H1 (cell line): ENCODE results near the gene TAS2R7. TPM values are rescaled to one million over a fixed set of nuclear protein-coding genes. Genes with fewer than 3 reads are reported as not detected.

Source experiments
- CTCF ChIA-PET: fragments of 300-600 bp; sonication (Branson Sonifier 250); formaldehyde crosslinking; loops from one replicate; lab custom pipeline; 2021; ENCODE audit not compliant: partially characterized antibody; lab: Charles Lee
- POLR2A ChIA-PET: fragments of 300-600 bp; sonication (Branson Sonifier 250); formaldehyde crosslinking; loops from one replicate; lab custom pipeline; 2021; ENCODE audit warnings: inconsistent platforms; ENCODE audit not compliant: partially characterized antibody; lab: Charles Lee
- DNase-seq, 2 experiments: peaks; one replicate each; pipeline versions ENCODE4 v3.0.0 to v3.0.0-alpha.2; 2010 to 2022; ENCODE audit warnings: low spot score in 2 of 2, low read depth in 1 of 2, mixed read lengths in 1 of 2
- FAIRE-seq: peaks from 2 replicates; lab custom pipeline; 2011; peaks lifted over from hg19 to GRCh38; lab: Jason Lieb, UNC
- H2AFZ ChIP-seq: 2 replicates; pipeline ENCODE4 v1.8.1; 2012; ENCODE audit warnings: low read length, inconsistent platforms
- H2AK5ac ChIP-seq: 2 replicates; pipeline ENCODE4 v1.6.1; 2013; ENCODE audit warnings: low read depth, low read length
- H2BK120ac ChIP-seq: replicated peaks from 2 replicates; pipeline ENCODE3; 2013; ENCODE audit warnings: low read depth, low read length, inconsistent platforms
- H2BK12ac ChIP-seq: 2 replicates; pipeline ENCODE4 v1.6.1; 2013; ENCODE audit warnings: low read depth, low read length
- H2BK15ac ChIP-seq: 2 replicates; pipeline ENCODE4 v1.6.1; 2013; ENCODE audit warnings: low read length
- H2BK20ac ChIP-seq: 2 replicates; pipeline ENCODE4 v1.6.1; 2013; ENCODE audit warnings: low read length
- H2BK5ac ChIP-seq: 2 replicates; pipeline ENCODE4 v1.6.1; 2013; ENCODE audit warnings: low read depth, low read length
- H3K14ac ChIP-seq: 2 replicates; pipeline ENCODE4 v1.6.1; 2013; ENCODE audit warnings: inconsistent platforms; ENCODE audit not compliant: insufficient read length
- H3K18ac ChIP-seq: 2 replicates; pipeline ENCODE4 v1.6.1; 2013; ENCODE audit warnings: low read length; ENCODE audit errors: extremely low read depth
- H3K23ac ChIP-seq: 2 replicates; pipeline ENCODE4 v1.6.1; 2013; ENCODE audit warnings: inconsistent platforms; ENCODE audit not compliant: insufficient read length
- H3K23me2 ChIP-seq: 2 replicates; pipeline ENCODE4 v1.6.1; 2013; ENCODE audit warnings: low read depth, low read length
- H3K27ac ChIP-seq: 2 replicates; pipeline ENCODE4 v1.6.1; 2011; ENCODE audit warnings: low read depth, low read length, inconsistent platforms
- H3K27me3 ChIP-seq, 4 experiments: replicated peaks in 1 of 4; 1 replicate in 1 of 4; 2 replicates in 3 of 4; pipeline versions ENCODE4 v1.6.1 to v1.8.1; 2011 to 2013; ENCODE audit warnings: low read length in 3 of 4, mild to moderate bottlenecking in 3 of 4, inconsistent platforms in 2 of 4, mixed read lengths in 2 of 4, moderate library complexity in 1 of 4; ENCODE audit not compliant: control insufficient read depth in 3 of 4, insufficient read depth in 3 of 4; ENCODE audit errors: extremely low read depth in 1 of 4
- H3K36me3 ChIP-seq, 4 experiments: 2 replicates each; pipeline versions ENCODE4 v1.6.1 to v1.8.1; 2011 to 2013; ENCODE audit warnings: mild to moderate bottlenecking in 4 of 4, low read length in 3 of 4, moderate library complexity in 2 of 4, control low read depth in 1 of 4, inconsistent platforms in 1 of 4; ENCODE audit not compliant: insufficient read depth in 4 of 4, control insufficient read depth in 2 of 4
- H3K4ac ChIP-seq: replicated peaks from 2 replicates; pipeline ENCODE3; 2013; ENCODE audit warnings: low read length, low read depth, mixed read lengths, inconsistent platforms; ENCODE audit not compliant: insufficient read length
- H3K4me1 ChIP-seq, 4 experiments: replicated peaks in 1 of 4; 1 replicate in 1 of 4; 2 replicates in 3 of 4; pipeline versions ENCODE4 v1.6.1 to v1.8.1; 2011 to 2013; ENCODE audit warnings: low read length in 3 of 4, inconsistent platforms in 2 of 4, mixed read lengths in 1 of 4; ENCODE audit not compliant: insufficient read depth in 4 of 4, control insufficient read depth in 3 of 4
- H3K4me2 ChIP-seq, 2 experiments: 2 replicates each; pipeline versions ENCODE4 v1.6.1 to v1.8.1; 2011 to 2013; ENCODE audit warnings: low read depth in 2 of 2, low read length in 2 of 2, control low read depth in 1 of 2, inconsistent platforms in 1 of 2, mild to moderate bottlenecking in 1 of 2; ENCODE audit not compliant: insufficient read depth in 1 of 2
- H3K4me3 ChIP-seq, 4 experiments: fragments of 200-600, 300-600 bp in 1 of 4; sonication (generic), shearing (Covaris generic), sonication (Bioruptor Twin) in 1 of 4; 2 replicates each; pipeline versions ENCODE4 v1.5.1 to v1.8.1; 2011 to 2016; ENCODE audit warnings: low read length in 4 of 4, low read depth in 3 of 4, control low read depth in 2 of 4, inconsistent platforms in 2 of 4, mild to moderate bottlenecking in 2 of 4, mixed read lengths in 1 of 4, moderate library complexity in 1 of 4; ENCODE audit not compliant: insufficient read depth in 2 of 4; ENCODE audit errors: extremely low read depth in 1 of 4
- H3K56ac ChIP-seq: replicated peaks from 2 replicates; pipeline ENCODE3; 2013; ENCODE audit warnings: low read depth, mild to moderate bottlenecking, mixed read lengths, low read length, inconsistent platforms; ENCODE audit not compliant: insufficient read length
- H3K79me1 ChIP-seq: 2 replicates; pipeline ENCODE4 v1.6.1; 2013; ENCODE audit warnings: low read depth, low read length, control low read depth
- H3K79me2 ChIP-seq, 2 experiments: 2 replicates each; pipeline versions ENCODE4 v1.6.1 to v1.8.1; 2012 to 2013; ENCODE audit warnings: low read length in 2 of 2, mild to moderate bottlenecking in 2 of 2, inconsistent platforms in 1 of 2; ENCODE audit not compliant: insufficient read depth in 2 of 2, control insufficient read depth in 1 of 2
- H3K9ac ChIP-seq, 4 experiments: replicated peaks in 1 of 4; 1 replicate in 1 of 4; 2 replicates in 3 of 4; pipeline versions ENCODE4 v1.6.1 to v1.8.1; 2011 to 2013; ENCODE audit warnings: low read depth in 3 of 4, low read length in 3 of 4, control low read depth in 2 of 4, mild to moderate bottlenecking in 2 of 4, moderate library complexity in 2 of 4, inconsistent platforms in 1 of 4; ENCODE audit errors: extremely low read depth in 1 of 4
- H3K9me3 ChIP-seq, 2 experiments: 2 replicates each; pipeline versions ENCODE4 v1.6.1 to v1.8.1; 2012 to 2013; ENCODE audit warnings: mild to moderate bottlenecking in 2 of 2, moderate library complexity in 2 of 2, control low read depth in 1 of 2, inconsistent platforms in 1 of 2, low read depth in 1 of 2, low read length in 1 of 2, mixed read lengths in 1 of 2; ENCODE audit not compliant: insufficient read depth in 2 of 2
- H4K20me1 ChIP-seq, 2 experiments: replicated peaks in 1 of 2; 2 replicates each; pipeline versions ENCODE3 to v1.8.1; 2011 to 2013; ENCODE audit warnings: inconsistent platforms in 2 of 2, low read length in 2 of 2, mild to moderate bottlenecking in 1 of 2; ENCODE audit not compliant: insufficient read depth in 2 of 2, control insufficient read depth in 1 of 2
- H4K5ac ChIP-seq: 2 replicates; pipeline ENCODE4 v1.6.1; 2013; ENCODE audit warnings: low read length, low read depth, mixed read lengths, inconsistent platforms; ENCODE audit not compliant: insufficient read length
- H4K8ac ChIP-seq: 2 replicates; pipeline ENCODE4 v1.8.0; 2013; ENCODE audit warnings: mild to moderate bottlenecking, moderate library complexity, low read length, inconsistent platforms; ENCODE audit not compliant: insufficient read depth; ENCODE audit errors: extremely low read depth
- H4K91ac ChIP-seq: replicated peaks from 2 replicates; pipeline ENCODE3; 2013; ENCODE audit warnings: low read length, mixed read lengths, inconsistent platforms; ENCODE audit not compliant: insufficient read length
- CTBP2 ChIP-seq: IDR thresholded peaks from 2 replicates; pipeline ENCODE4 v1.7.0; 2011; ENCODE audit warnings: borderline replicate concordance, mild to moderate bottlenecking, moderate library complexity, mixed read lengths, low read length; ENCODE audit not compliant: insufficient read depth, insufficient read length
- NRF1 ChIP-seq: IDR thresholded peaks from 2 replicates; pipeline ENCODE4 v1.6.1; 2011; ENCODE audit warnings: mild to moderate bottlenecking, low read depth, low read length, improper control_type of control experiment
- RBBP5 ChIP-seq: IDR thresholded peaks from 2 replicates; pipeline ENCODE4 v1.7.1; 2012; ENCODE audit warnings: low read depth, mild to moderate bottlenecking, inconsistent platforms, low read length, moderate library complexity, borderline replicate concordance
- TAF1 ChIP-seq: IDR thresholded peaks from 2 replicates; pipeline ENCODE4 v1.6.1; 2011; ENCODE audit warnings: mild to moderate bottlenecking, low read depth, low read length
- WGBS, 2 experiments: shearing (Covaris generic) in 1 of 2; methylation state at CpG; one replicate each; pipeline versions ENCODE4 v1.1.6 to v1.1.7; 2013 to 2015; ENCODE audit warnings: low lambda C conversion rate in 2 of 2, mixed read lengths in 2 of 2, inconsistent platforms in 1 of 2, low coverage in 1 of 2, missing lambda C conversion rate in 1 of 2; ENCODE audit not compliant: insufficient replicate concordance in 2 of 2, insufficient coverage in 1 of 2, insufficient read length in 1 of 2; ENCODE audit errors: extremely low coverage in 1 of 2, missing lambda C conversion rate in 1 of 2; 5-methylcytosine and 5-hydroxymethylcytosine counted together
- polyA plus RNA-seq, 7 experiments: library from polyadenylated mRNA; depleted of rRNA in 3 of 7; stranded (reverse) in 5 of 7; unstranded in 2 of 7; fragments of >200 nt in 5 of 7; fragments of 200-250 nt in 2 of 7; gene quantifications; 1 replicate in 5 of 7; 2 replicates in 1 of 7; 4 replicates in 1 of 7; pipeline versions ENCODE4 v1.2.1 to v1.2.3, GENCODE V29; 2011 to 2013; ENCODE audit warnings: missing spikeins in 2 of 7, mixed read lengths in 2 of 7
- small RNA-seq: library from polyadenylated mRNA; stranded (forward); fragments of <200 nt; extraction: miRNeasy Mini kit (QIAGEN cat#:217004); gene quantifications from one replicate; pipeline ENCODE3, GENCODE V24; 2013; ENCODE audit not compliant: insufficient read depth
- total RNA-seq: library from RNA; stranded (reverse); fragmentation: NEBNext Ultra II Directional; extraction: Animal tissue kit (Norgen Biotek cat#: 25700); gene quantifications from 2 replicates; pipeline ENCODE4 v1.2.1, GENCODE V29; 2021

Gene TAS2R7
- total and polyA plus RNA-seq, 2 of the 8 experiments (the other 6 are each of a cell fraction or from before 2014, with no cell fraction given): not detected

DNA sequence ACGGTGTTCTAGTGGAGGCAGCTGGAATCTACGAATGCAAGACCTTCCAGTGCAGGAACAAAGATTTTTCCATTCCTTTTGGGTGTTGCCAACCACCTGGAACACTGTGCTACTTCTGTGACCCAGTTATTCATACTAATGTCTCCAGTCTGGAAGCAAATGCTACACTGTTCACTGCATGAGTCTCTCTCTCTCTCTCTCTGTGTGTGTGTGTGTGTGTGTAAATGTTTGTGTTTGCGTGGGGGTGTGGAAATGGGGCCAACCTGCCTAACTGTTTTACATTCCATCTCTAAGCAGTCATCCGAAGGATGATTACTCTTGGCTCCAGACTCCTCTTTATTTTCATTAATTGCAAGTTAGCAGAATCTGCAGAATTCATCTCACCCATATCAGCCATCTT lies 49.4 kb downstream of the TAS2R7 start:
- no peak overlapping the region for H3K4me3 ChIP-seq
- no peak overlapping the region for H2AK5ac ChIP-seq
- H3K79me1 ChIP-seq: no peaks in the 10 kb centered on the region
- FAIRE-seq (no peak), DNase-seq (no peak)
- H2BK120ac ChIP-seq: no peak overlapping the region
- ChIA-PET CTCF (no interaction called here), POLR2A (no interaction called here)
- H4K5ac ChIP-seq: no peak overlapping the region
- no peak overlapping the region for H3K4me2 ChIP-seq
- H2BK5ac ChIP-seq: no peak overlapping the region
- H3K9ac ChIP-seq: no peak overlapping the region
- no peak overlapping the region for H4K8ac ChIP-seq
- no peaks in the 10 kb centered on the region for H3K79me2 ChIP-seq
- H2BK12ac ChIP-seq: no peak overlapping the region
- no peaks in the 10 kb centered on the region; the same call in 1 of the 2 replicates for H3K23me2 ChIP-seq
- H4K91ac ChIP-seq: no peak overlapping the region
- no peaks in the 10 kb centered on the region for H3K36me3 ChIP-seq
- no peak overlapping the region for H2AFZ ChIP-seq
- H3K14ac ChIP-seq: no peak overlapping the region
- no peak overlapping the region for H2BK20ac ChIP-seq
- H3K18ac ChIP-seq: no peak overlapping the region
- TF ChIP-seq NRF1 (no peak), TAF1 (no peak), CTBP2 (no peak), RBBP5 (no peak)
- H3K4ac ChIP-seq: no peak overlapping the region
- peaks cover 0 to 4% (median 0%) of the 10 kb centered on the region in 4 experiments; a peak in 1 of 7 replicates for H3K4me1 ChIP-seq
- H3K56ac ChIP-seq: no peak overlapping the region
- H3K27me3 ChIP-seq: no peaks in the 10 kb centered on the region
- peaks cover 14 to 16% of the 10 kb centered on the region in 2 experiments for H3K9me3 ChIP-seq
- no peak overlapping the region for H2BK15ac ChIP-seq
- 91% methylated on average over 4 of the region's 4 CpGs; no CpG with 5 or more reads in 1 of the 2 experiments for WGBS, 2 experiments
- H3K27ac ChIP-seq: no peak overlapping the region
- H4K20me1 ChIP-seq: no peaks in the 10 kb centered on the region
- no peak overlapping the region for H3K23ac ChIP-seq

Small RNAs within 50 kb of the gene (small RNA-seq; reads per million reads assigned to genes)
- gene PRR4: not detected

Other genes with a start within 250 kb of the TAS2R7 start
- 51.9 and 53.7 TPM in 2 replicates for gene MAGOHB, start 189.0 kb downstream of the TAS2R7 start, total RNA-seq
- gene MAGOHB, start 189.0 kb downstream of the TAS2R7 start, polyA plus RNA-seq (2011; rRNA removed): 6.6 and 21.5 TPM in 2 replicates
- gene STYK1, start 128.6 kb downstream of the TAS2R7 start, total RNA-seq: 1.1 and 1.6 TPM in 2 replicates
- gene STYK1, start 128.6 kb downstream of the TAS2R7 start, polyA plus RNA-seq (2011; rRNA removed): 0.38 and 0.61 TPM in 2 replicates
- gene YBX3, start 79.3 kb downstream of the TAS2R7 start, total RNA-seq: 480 and 495 TPM in 2 replicates
- gene YBX3, start 79.3 kb downstream of the TAS2R7 start, polyA plus RNA-seq (2011; rRNA removed): 83.1 and 155 TPM in 2 replicates
- gene TAS2R8, start 4.7 kb upstream of the TAS2R7 start, total RNA-seq: not detected in 2 replicates
- not detected in 2 replicates for gene TAS2R8, start 4.7 kb upstream of the TAS2R7 start, polyA plus RNA-seq (2011; rRNA removed)
- not detected in 2 replicates for gene TAS2R9, start 7.5 kb upstream of the TAS2R7 start, total RNA-seq
- not detected in 2 replicates for gene TAS2R9, start 7.5 kb upstream of the TAS2R7 start, polyA plus RNA-seq (2011; rRNA removed)
- gene TAS2R10, start 23.7 kb upstream of the TAS2R7 start, total RNA-seq: not detected in 2 replicates
- gene TAS2R10, start 23.7 kb upstream of the TAS2R7 start, polyA plus RNA-seq (2011; rRNA removed): 0.08 and 0.14 TPM in 2 replicates
- gene PRR4, start 46.8 kb upstream of the TAS2R7 start, total RNA-seq: 2.0 TPM in 1 of 2 replicates, not detected in the other
- 1.9 and 11.2 TPM in 2 replicates for gene PRR4, start 46.8 kb upstream of the TAS2R7 start, polyA plus RNA-seq (2011; rRNA removed)
- gene PRH1, start 81.6 kb upstream of the TAS2R7 start, total RNA-seq: 4.3 and 6.5 TPM in 2 replicates
- gene PRH1, start 81.6 kb upstream of the TAS2R7 start, polyA plus RNA-seq (2011; rRNA removed): 2.1 and 4.5 TPM in 2 replicates
- gene TAS2R13, start 106.9 kb upstream of the TAS2R7 start, total RNA-seq: 0.17 TPM in 1 of 2 replicates, not detected in the other
- 0.09 TPM in 1 of 2 replicates, not detected in the other for gene TAS2R13, start 106.9 kb upstream of the TAS2R7 start, polyA plus RNA-seq (2011; rRNA removed)
- gene PRH2, start 126.6 kb upstream of the TAS2R7 start, total RNA-seq: not detected in 2 replicates
- 0.16 TPM in 1 of 2 replicates, not detected in the other for gene PRH2, start 126.6 kb upstream of the TAS2R7 start, polyA plus RNA-seq (2011; rRNA removed)
- gene TAS2R14, start 136.6 kb upstream of the TAS2R7 start, total RNA-seq: 0.78 and 0.80 TPM in 2 replicates
- 0.67 and 1.1 TPM in 2 replicates for gene TAS2R14, start 136.6 kb upstream of the TAS2R7 start, polyA plus RNA-seq (2011; rRNA removed)
- 0.33 and 0.50 TPM in 2 replicates for gene TAS2R50, start 184.3 kb upstream of the TAS2R7 start, total RNA-seq
- gene TAS2R50, start 184.3 kb upstream of the TAS2R7 start, polyA plus RNA-seq (2011; rRNA removed): 0.11 TPM in 1 of 2 replicates, not detected in the other
- gene TAS2R20, start 195.7 kb upstream of the TAS2R7 start, total RNA-seq: 0.54 and 0.71 TPM in 2 replicates
- gene TAS2R20, start 195.7 kb upstream of the TAS2R7 start, polyA plus RNA-seq (2011; rRNA removed): 0.17 and 0.57 TPM in 2 replicates
- gene TAS2R19, start 220.0 kb upstream of the TAS2R7 start, total RNA-seq: 0.99 and 1.1 TPM in 2 replicates
- gene TAS2R19, start 220.0 kb upstream of the TAS2R7 start, polyA plus RNA-seq (2011; rRNA removed): 0.35 and 0.97 TPM in 2 replicates
- 1.4 and 1.5 TPM in 2 replicates for gene TAS2R31, start 228.8 kb upstream of the TAS2R7 start, total RNA-seq
- gene TAS2R31, start 228.8 kb upstream of the TAS2R7 start, polyA plus RNA-seq (2011; rRNA removed): 0.13 and 0.24 TPM in 2 replicates